Stimulated activated CD8-positive, alpha-beta memory T cell treated with anti-CD3 and anti-CD28 coated beads, Interleukin-2, amount 100 ng/mL, for 48 hours (primary cell): ENCODE data around the gene GPR42.

Experiments used
- DNase-seq, 2 donors: peaks; one replicate each; pipeline ENCODE4 v3.0.0-alpha.2; 2020; ENCODE audit warnings: low read depth in 2 of 2

The GPR42 gene, protein sequence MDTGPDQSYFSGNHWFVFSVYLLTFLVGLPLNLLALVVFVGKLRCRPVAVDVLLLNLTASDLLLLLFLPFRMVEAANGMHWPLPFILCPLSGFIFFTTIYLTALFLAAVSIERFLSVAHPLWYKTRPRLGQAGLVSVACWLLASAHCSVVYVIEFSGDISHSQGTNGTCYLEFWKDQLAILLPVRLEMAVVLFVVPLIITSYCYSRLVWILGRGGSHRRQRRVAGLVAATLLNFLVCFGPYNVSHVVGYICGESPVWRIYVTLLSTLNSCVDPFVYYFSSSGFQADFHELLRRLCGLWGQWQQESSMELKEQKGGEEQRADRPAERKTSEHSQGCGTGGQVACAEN

DNA sequence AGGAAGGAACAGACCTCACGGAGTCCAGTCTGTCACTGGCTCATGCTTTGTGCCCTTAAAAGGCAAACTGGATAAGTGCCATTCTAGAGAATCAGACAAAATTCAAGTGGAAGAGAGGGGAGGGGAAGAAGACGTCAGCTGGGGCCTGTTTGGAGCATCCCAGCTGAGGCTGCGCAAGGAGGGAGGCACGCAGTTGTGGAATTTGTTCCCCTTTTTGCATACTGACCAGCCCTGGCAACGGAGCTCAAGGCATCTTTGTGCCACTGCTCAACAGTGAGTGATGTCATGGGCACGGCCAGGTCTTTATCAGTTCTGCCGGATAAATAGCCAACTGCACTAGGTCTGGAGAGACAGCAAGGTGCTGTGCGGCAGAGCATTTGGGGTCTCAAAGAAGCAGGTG is at the start of gene GPR42:
TSS of gene GPR42 (plus strand) at position 347 of the 400 bp plus-strand sequence. CDS start 292 bp downstream, outside the sequence.
- no peak for DNase-seq

DNA sequence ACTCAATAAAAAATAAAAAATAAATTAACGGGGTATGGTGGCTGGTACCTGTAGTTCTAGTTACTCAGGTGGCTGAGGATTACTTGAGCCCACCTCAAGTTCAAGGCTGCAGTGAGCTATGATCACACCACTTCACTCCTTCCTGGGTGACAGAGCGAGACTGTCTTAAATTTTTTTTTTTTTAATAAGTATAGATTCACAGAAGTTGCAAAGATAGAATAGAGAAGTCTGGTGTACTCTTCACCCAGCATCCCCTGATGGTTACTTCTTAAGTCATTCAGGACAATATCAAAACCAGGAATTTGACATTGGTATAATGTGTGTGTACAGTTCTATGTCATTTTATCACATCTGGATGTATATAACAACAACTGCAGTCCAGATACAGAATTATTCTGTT is 49.6 kb upstream of the GPR42 start:
- no peak for DNase-seq

DNA sequence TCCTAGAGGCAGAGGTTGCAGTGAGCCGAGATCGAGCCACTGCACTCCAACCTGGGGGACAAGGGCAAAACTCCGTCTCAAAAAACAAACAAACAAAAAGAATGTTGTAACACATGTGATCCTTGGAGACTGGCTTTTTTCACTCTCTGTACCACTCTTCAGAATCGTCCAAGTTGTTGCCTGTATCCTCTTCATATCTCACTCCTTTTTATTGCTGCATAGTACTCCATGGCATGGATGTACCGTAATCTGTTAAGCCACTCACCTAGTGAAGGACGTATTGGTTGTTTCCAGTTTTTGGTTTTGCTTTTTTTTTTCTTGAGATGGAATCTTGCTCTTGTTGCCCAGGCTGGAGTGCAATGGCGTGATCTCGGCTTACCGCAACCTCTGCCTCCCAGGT is 48.9 kb upstream of the GPR42 start:
- DNase-seq: no peak

DNA sequence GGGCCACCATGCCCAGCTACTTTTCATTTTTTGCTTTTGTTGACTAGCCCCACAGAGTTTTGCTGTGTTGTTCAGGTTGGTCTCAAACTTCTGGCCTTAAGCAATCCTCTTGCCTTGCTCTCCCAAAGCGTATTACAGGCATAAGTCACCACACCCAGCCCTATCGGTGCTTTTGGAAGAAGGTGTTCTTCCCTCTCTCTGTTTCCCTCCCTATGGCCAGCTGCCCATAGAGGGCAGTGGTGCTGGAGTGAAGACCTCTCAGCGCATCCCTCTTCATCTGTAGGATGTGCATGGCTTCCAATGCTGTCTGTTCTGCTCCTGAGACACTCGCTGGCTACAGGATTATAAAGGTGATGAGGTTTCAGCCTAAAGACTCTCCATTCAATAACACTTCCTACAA is 43.2 kb upstream of the GPR42 start:
- no peak for DNase-seq

DNA sequence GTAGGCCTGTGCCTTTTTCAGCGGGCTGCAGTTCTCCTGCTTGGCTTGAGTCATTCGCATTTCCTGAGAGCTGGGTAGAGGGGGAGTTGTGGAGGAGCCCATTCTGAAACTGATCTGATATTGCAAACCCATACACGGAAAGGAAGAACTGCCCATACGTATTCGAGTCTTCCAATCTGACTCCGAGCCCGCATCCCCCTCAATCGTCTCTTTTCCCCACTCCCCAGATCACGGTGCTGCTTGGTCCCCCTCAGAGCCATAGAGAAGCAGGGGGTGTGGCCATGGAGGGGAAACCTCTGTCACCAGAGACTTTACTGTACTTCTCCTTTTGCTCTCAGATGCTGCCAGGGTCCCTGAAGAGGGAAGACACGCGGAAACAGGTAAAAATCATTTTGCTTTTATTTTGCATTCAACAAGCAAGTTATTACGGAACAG is 42.0 kb upstream of the GPR42 start, which contains the start of gene CD22:
TSS of gene CD22 (plus strand) at position 337 of the 435 bp plus-strand sequence. CDS start 2,854 bp downstream, outside the sequence.
- DNase-seq: no peak

DNA sequence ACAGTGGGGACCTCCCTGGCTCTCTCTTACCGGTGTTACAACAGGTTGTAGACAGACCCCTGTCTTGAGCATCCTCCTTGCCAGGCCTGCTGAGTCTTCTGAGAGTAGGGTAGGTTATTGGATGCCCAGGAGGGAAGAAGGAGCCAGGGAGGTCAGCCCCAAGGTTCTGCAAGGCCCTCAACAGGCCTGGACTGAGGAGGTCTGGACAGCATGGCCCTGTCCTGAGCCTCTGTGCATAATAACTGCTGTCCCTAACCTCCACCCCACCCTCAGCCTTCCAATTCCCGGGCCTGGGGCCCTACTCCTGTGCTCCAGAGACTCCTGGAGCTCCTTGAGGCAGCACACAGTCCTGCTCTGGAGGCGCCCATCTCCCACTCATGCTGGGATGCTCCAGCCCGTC is 41.5 kb upstream of the GPR42 start:
- no peak for DNase-seq

DNA sequence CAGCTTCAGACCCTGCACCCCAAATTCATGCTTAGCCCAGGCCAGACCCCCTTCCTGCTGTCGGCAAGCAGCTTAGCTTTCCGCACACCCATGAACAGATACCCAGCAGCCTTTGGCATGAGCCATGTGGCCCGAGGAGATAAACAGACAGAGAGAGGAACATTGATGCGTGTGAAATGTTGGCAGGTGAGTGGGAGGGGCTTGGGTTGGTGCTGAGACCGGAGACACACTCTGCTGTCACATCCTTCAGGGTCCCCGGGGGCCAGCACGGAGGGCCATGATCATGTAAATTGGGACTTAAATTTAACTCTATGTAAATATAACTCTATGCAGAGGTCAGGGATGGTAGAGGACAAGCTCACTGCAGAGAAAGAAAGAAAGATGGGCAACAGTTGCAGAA is 40.4 kb upstream of the GPR42 start:
- DNase-seq: no peak

DNA sequence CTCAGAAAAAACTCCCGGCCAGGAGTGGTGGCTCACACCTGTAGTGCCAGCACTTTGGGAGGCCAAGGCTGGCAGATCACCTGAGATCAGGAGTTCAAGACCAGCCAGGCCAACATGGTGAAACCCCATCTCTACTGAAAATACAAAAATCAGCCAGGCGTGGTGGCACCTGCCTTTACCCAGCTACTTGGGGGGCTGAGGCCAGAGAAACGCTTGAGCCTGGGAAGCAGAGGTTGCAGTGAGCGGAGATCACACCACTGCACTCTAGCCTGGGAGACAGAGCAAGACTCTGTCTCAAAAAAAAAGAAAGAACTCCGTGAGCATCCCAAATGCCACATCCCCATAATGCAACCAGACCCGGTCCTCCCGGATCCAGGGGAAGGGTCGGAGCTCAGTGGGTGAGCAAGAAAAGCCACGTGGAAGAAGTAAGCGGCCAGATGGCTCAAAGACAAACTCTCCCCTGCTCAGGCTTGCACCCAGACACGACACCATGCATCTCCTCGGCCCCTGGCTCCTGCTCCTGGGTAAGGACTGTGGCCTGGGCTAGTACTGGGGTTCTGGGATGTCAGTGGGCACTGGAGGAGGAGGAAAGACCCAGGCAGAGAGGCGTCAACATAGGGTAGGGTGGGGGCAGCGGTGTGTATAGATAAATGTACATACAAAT is 39.2 kb upstream of the GPR42 start:
- DNase-seq: no peak

DNA sequence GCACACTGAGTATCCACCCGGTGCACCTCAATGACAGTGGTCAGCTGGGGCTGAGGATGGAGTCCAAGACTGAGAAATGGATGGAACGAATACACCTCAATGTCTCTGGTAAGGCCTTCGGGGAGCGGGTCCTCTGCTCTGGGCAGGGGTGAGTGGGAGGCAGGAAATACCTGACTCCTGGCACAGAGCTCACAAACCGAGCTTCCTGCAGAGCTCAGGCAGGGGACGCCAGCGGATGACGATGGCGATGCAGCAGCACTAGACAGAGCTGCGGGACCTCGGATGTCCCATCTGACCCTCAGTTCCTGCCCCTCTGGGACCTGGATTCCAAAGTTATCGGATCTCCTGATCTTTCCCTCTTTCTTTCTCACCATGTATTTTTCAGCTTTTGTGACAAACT is 38.1 kb upstream of the GPR42 start:
- no peak for DNase-seq

DNA sequence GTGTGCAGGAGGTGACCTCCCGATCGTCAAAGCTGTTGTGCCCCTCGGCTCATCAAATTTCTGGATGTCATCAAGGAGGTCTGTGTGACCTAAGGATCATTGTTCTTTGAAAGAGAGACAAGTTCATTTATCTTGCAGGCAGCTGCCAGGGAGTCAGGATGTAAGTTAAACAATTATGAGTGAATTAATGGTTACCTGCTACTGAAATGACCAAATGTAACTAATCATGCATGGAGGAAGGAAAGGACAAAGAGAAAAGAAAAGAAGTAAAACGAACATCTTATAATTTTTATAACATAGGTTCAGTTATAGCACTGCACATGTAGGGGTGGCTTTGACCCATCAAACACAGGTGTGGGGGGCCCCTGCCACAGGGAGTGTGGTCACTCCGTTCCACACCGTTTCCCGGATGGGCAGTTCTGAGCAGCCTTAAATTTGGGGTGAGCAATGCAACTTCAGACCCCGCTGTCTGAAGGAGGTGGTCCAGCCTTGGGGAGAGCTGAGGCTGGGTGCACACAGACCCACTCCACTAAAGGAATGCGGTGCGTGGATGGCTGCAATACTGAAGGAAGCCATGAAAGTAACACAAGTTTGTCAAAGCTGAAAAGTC is 36.6 kb upstream of the GPR42 start:
- DNase-seq: no peak

DNA sequence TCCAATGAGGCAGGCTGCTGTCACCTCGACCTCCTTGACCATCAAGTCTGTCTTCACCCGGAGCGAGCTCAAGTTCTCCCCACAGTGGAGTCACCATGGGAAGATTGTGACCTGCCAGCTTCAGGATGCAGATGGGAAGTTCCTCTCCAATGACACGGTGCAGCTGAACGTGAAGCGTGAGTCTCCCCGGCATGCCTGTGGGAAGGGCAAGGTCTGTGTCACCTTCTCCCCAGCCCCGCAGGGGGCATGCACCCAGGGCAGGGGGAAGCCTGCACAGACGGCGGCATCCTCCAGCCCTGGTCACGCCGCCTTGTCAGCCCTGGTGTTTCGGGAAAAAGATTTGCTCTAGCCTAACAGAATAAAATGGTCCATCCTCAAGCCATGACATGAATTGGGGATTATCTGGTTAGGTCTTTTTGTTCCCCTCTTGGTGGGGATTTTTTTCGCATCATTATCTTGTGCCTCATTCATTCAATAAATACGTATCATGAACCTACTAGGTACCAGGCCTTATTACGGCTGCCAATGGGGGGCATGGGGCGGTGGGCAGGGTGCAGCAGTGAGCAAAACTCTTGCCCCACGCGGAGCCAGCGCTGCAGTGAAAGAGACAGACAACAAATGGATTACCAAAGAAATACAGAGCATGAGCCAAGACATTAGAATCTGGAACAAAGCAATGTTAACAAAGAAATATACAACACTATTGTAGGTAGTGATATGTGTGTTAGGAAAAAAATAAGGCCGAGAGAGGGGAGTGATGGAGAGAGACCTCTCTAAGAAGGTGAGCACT is 34.5 kb upstream of the GPR42 start:
- no peak for DNase-seq

DNA sequence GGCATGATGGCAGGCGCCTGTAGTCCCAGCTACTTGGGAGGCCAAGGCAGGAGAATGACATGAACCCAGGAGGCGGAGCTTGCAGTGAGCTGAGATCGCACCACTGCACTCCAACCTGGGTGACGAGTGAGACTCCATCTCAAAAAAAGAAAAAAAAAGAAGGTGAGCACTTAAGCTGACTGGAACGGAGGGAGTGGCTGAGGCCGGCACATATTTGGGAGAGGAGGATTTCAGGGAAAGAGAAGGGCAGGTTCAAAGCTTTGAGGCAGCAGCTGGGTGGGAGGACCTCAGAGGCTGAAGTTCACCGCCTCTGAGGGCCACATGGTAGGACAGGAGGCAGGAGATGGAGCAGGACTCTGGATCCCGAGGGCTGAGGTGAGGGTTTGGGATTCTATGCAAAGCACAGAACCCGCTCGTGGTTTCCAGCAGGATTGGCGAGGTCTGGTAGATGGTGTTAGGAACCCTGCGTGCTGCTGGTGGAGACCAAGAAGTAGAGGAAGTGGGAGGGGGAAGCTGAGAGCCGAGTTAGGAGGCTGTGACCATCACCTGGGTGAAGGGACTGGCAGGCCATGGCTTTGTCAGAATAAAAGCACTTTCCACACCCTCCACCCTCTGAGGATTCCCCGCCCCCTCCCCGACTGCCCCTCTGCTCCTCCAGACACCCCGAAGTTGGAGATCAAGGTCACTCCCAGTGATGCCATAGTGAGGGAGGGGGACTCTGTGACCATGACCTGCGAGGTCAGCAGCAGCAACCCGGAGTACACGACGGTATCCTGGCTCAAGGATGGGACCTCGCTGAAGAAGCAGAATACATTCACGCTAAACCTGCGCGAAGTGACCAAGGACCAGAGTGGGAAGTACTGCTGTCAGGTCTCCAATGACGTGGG is 33.5 kb upstream of the GPR42 start:
- DNase-seq: no peak

DNA sequence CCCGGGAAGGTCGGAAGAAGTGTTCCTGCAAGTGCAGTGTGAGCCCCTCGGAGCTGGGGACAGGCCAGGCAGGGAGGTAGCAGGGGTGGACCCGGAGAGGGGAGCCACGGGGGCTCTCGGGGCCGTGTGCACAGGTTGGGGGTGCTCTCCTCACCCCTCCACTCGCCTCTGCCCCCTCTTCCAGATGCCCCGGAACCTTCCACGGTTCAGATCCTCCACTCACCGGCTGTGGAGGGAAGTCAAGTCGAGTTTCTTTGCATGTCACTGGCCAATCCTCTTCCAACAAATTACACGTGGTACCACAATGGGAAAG is 32.9 kb upstream of the GPR42 start:
- DNase-seq: no peak

DNA sequence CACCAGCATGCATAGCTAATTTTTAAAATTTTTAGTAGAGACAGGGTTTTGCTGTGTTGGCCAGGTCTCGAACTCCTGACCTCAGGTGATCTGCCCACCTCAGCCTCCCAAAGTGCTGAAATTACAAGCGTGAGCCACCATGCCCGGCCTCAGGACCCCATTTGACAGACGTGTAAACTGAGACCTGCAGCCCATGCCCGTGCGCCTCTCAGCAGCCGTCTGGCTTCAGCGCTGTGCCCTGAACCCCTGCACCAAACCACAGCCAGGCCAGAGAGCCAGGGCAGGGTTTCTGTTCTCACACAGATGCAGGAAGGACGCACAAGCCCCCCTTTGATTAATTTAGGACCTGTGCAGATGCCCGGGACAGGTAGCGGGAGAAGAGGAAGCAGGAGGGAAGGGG is 30.4 kb upstream of the GPR42 start:
- no peak for DNase-seq

DNA sequence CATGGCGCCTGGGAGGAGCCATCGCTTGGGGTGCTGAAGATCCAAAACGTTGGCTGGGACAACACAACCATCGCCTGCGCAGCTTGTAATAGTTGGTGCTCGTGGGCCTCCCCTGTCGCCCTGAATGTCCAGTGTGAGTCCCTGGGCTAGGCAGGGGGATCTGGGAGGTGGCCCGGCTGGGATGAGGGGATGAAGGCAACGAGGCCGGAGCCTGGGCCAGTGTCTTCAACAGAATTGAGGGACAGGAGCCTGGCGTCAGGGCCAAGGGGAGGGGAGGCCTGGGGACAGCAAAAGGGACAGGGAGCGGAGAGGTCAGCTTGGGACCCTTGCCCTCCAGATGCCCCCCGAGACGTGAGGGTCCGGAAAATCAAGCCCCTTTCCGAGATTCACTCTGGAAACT is 29.9 kb upstream of the GPR42 start:
- no peak for DNase-seq

DNA sequence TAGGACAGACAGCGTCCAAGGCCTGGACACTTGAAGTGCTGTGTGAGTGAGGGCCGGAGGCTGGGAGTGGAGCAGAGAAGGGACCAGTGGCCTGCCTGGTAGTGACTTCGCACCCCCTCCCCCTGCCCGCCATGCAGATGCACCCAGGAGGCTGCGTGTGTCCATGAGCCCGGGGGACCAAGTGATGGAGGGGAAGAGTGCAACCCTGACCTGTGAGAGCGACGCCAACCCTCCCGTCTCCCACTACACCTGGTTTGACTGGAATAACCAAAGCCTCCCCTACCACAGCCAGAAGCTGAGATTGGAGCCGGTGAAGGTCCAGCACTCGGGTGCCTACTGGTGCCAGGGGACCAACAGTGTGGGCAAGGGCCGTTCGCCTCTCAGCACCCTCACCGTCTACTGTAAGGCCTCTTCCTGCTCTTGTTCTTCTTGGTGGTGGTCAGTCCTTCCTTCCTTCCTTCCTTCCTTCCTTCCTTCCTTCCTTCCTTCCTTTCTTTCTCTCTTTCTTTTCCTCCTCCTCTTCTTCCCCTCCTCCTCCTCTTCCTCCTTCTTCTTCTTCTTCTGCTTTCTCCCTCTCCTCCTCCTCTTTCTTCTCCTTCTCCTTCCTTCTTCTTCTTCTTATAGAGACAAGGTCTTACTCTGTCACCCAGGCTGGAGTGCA is 29.2 kb upstream of the GPR42 start:
- DNase-seq: no peak

DNA sequence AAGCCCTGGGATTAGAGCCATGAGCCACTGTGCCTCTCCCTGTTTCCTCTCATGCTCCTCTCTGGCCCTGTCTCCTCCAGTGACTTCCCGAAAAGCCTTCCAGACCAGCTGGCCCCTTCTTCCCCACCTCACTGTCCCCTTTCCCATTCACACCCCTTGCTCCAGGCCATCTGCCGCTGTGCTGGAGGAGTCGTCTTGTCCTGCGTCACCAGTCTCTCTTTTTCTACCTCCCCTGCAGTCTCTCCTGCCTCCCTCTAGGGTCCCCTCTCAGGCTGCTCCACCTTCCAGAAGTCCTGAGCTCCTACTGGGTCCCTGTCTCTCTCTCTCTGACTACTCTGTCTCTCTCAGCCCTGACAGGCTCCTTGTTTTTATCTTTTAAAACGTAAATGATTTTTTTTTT is 28.4 kb upstream of the GPR42 start:
- DNase-seq: no peak

DNA sequence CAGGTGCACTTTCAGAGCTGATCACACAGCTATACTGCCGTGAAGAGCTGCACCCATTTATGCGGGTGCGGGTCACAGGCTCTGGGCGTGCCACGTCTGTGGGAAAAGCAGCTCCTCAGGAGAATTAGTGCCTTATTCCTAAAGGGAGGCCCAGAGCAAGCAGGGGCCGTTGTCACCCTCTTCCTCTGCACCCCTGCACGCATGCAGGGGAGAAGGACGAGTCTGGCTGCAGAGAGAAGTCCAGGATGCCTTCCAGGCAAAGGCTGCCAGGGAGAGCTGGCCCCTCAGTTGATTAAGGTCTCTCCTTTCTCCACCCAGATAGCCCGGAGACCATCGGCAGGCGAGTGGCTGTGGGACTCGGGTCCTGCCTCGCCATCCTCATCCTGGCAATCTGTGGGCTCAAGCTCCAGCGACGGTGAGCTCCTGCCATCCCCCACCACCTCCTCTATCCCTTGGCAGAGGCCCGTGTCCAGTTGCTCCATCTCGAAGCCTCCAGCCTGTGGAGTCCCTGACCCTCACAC is 26.3 kb upstream of the GPR42 start:
- no peak for DNase-seq

DNA sequence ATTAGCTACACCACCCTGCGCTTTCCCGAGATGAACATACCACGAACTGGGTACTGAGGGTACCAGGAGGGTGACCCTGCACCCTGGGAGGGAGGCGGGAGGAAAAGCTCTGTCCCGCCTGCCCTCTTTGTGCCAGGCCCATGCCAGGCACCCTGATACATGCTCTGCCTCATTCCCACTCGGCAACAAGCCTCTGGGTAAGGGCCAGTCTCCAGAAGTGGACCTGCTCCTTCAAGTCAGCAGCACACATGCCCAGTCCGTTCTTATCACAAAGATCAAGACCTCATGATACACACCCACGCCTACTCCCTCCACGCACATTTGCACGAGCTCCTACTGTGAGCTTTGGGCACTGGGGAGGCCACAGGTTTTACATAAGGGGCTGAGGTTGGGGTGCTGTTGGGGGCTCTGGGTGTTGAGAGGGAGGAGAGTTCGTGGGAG is 25.2 kb upstream of the GPR42 start:
- no peak for DNase-seq
